ENCODE results near the gene SLC4A5.
"Not testable (repeated sequence)": the region's sequence is repeated elsewhere in the genome, so short reads cannot be mapped to it uniquely, and the experiment has no call there.

The SLC4A5 gene

GRCh38 chr2:74366036-74366435 is 22.8 kb upstream of the SLC4A5 start:
- DNase-seq = no peak

DNA sequence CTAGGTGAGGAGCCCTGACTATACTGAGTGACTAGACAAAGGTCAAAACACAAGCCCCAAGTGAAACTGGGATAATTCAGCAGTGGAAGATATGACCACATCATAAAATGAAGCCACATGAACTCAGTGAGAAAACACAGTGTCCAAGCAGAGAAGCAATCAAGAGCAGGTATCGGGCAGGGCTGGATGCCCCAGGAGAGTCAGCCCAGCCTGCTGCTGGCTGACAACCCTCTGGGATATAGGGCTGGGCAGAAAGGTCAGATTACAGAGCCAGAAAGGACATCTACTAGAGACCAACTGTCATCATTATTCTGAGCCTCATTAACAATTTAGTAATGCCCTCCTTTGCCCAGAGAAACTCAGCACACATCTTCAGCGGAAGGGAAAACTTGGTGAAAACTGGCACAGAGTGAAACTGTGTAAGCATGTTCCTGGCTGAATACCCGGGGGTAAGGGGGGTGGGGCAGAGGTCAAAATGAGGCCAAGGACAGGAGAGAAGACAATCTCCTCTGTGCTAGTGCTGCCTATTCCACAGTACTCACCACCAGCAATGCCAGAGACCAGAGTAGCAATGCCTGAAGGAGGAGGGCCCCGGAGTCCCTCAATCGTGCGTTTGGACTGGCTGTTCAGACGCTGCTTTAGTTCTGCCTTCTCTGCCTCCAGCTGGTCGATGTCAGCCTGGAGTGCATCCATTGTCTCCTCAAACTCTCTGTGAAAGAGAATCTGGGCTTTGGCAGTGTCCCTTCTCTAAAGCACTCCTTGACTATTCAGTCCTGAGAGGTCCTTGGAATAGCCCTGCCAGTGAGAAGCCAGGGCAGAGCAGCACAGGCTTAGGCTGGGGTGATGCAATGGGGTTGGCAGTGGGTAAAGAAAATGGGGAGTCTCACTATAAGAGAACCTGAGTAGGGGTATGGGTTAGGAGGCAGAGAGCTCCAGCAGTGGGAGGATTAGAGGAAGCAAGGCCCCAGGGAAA is 21.6 kb upstream of the SLC4A5 start:
- DNase-seq = no peak

- DNase-seq = no peak
These were observed 18.1 kb upstream of the SLC4A5 start for GRCh38 chr2:74361327-74361726.

GRCh38 chr2:74357627-74358026 is 14.4 kb upstream of the SLC4A5 start:
- no peak for DNase-seq

- DNase-seq = no peak
These were observed 6.7 kb upstream of the SLC4A5 start for GRCh38 chr2:74349889-74350288.

DNA sequence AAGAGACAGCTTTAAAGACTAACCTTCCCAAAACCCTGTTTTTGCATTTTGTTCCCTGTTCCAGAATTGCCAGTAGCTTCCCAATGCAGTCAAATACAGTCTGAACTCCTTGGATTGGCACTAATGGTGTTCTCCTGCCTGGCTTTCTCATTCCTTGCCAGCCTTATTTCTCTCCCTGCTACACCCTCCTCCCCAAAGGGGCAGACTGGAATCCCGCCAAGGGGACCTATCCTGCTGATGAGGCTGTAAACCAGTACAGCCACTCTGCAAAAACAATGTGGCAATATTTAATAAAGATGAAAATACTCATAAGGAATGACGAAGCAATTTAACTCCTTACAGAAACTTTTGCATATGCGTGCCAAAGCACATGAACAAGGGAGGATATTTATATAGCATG is 4.5 kb upstream of the SLC4A5 start:
- DNase-seq = no peak

- no peak for DNase-seq
These were observed 4.1 kb upstream of the SLC4A5 start for GRCh38 chr2:74347303-74347702.

GRCh38 chr2:74345272-74345943 is 2.2 kb upstream of the SLC4A5 start:
- no peak for DNase-seq

DNA sequence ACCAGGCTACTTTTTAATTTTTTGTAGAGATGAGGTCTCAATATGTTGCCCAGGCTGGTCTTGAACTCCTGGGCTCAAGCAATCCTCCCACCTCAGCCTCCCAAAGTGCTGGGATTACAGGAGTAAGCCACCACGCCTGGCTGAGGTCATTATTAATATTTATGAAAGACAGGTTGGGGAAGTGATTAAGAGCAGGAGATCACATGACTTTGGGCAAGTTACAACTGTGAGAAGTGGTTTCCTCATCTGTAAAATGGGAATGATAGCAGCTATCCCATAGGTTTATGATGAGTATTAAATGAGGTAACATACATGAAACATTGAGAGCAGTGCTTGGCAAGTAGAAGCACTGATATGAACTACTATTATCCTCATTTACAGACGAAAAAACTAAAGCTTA is 7.0 kb downstream of the SLC4A5 start:
- not testable (repeated sequence) for DNase-seq

- peak; percentile 85 for DNase-seq
These were observed 8.3 kb downstream of the SLC4A5 start for GRCh38 chr2:74334931-74335333.

DNA sequence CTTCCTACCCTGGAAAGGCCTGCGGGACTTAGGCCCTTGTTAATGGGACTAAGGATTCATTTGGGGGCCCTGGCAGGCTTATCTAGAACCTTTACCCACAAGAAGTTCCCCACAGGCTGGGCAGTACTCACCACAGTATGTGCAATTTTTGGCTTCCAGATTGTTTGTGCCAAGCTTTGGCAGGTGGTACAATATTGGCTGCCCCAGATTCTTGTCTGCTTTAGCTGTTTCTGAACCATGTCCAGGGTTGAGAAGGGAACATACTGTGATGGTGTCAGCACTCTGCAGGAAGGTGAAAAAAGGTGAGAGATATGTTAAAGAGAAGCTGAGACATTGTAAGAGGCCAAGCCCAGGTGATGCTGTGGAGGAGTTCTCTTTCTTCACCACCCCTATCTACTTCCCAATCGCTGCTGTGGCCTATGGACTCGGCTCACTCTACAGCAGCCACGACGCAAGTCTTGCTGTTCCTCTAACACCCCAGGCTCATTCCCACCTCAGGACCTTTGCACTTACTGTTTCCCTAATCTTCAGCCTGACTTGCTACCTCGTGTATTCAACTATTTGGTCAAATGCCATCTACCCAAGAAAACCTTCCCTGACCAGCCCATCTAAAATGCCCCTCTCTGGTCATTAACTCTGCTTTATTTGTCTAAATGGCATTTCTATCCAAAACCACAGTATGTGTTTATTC is 9.2 kb downstream of the SLC4A5 start:
- no peak for DNase-seq

- DNase-seq = no peak
These were observed 10.0 kb downstream of the SLC4A5 start for GRCh38 chr2:74333175-74333574.

GRCh38 chr2:74332550-74333174 is 10.6 kb downstream of the SLC4A5 start:
- no peak for DNase-seq

GRCh38 chr2:74328573-74328972 is 14.6 kb downstream of the SLC4A5 start:
- DNase-seq = no peak

DNA sequence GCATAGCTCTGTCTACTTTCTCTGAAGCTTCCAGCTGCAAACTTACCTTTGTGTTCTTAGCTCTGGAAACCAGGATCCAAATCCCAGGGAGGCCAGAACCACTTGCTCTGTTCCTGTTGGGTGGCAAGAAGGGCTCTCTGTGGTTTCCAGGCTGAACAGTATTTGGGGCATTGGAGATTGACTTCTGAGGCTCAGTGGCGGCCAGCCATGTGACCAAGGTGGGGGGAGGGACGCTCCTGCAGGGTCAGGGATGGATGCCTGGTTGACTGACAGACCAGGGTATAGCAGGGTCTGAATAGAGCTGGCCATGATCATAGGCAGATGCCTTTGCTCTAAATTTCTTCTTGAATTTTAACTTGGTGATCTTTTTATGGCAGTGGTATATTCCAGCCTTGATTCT is 15.1 kb downstream of the SLC4A5 start:
- no peak for DNase-seq

DNA sequence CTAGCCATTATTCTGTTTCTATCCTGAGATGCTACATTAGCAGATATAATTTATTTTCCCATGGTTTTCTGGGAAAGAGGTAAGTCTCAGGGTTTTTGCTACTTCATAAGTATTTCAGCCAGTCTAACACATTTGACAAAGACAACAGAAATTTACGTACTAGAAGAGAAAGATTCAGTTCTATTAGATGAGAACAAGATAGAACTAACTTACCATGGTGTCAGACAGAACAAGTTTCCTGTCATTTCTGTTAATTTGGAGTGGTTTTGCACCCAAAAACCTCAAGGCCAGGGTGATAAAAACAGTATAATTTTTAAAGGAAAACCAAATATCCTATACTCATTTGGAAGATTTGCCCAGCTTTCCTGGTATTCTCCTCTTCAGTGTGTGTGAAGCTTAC is 15.6 kb downstream of the SLC4A5 start:
- no peak for DNase-seq

GRCh38 chr2:74327199-74327598 is 16.0 kb downstream of the SLC4A5 start:
- no peak for DNase-seq

DNA sequence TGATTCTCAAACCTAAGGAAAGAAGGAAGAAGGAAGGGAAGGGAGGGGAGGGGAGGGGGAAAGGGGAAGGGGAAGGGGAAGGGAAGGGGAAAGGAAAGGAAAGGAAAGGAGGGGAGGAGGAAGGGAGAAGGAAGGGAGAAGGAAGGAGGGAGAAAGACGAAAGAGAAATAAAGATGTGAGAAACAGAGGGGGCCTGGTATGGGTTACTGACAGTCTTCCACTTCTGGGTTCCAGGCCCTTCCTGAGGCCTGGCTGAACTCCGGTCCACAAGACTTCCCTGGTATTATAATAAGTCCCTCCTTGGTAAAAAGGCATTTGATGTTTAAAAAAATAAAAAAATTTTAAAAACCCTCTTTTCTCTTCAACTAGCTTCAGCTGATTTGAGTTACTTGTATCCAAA is 17.4 kb downstream of the SLC4A5 start:
- no peak for DNase-seq

DNA sequence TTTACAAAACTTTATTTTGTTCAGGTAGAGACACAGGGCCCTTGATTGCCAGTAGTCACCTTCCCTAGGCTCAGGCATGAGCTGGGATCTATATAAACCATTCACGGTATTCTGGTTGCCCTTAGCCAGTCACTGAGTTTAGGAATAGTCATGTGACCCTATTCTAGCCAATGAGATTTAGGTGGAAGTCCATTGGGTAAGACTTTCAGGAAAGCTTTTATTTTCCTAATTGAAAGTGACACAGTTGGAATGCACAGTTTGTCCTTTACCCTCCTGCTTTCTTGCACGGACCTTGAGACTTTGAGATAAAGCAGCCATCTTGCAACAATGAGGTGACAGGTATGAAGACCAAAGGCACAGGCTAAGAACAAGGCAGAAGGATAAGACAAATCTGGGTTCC is 21.5 kb downstream of the SLC4A5 start:
- no peak for DNase-seq

DNA sequence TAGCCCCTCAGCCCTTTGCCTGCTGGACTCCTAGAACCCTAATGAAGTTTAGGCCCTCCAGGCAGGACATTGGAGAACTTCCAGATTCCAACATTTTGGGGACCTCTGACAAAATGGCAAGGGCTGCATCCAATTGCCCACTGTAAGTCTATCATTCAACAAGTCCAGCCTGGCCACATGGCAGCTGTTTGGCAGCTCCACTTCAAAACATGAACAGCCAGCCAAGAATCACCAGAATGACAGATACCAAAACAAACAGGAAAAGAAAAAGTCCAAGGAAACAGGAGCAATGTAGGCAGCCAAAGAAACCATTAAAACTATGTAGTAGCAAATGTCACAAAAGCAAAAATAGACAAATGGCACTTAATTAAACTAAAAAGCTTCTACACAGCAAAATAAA is 25.5 kb downstream of the SLC4A5 start:
- no peak for DNase-seq

GRCh38 chr2:74316627-74317295 is 26.5 kb downstream of the SLC4A5 start:
- no peak for DNase-seq

DNA sequence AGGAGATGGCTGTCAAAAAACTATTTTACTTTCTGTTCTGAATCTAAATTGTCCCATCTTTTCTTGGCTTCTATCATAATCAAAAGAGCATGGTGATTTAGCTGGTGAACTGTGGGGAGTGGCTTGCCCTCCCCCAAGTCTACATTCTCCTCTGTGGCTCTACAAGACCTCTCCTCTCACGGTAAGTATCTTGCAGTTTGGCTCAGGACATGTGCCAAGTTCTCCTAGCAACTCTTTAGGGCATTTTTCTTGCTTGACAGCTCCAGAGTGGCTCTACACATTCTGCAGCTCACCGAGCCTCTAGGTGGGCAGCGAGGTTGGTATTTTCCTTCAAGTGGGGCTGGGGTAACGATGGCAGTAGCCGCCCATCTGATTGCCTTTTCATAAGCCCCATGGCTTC is 29.1 kb downstream of the SLC4A5 start:
- no peak for DNase-seq

- no peak for DNase-seq
These were observed 29.7 kb downstream of the SLC4A5 start for GRCh38 chr2:74313497-74313896.
